HepG2 (cell line): Measurements from ENCODE around the gene FNDC3B. TPM values are rescaled to one million over a fixed set of nuclear protein-coding genes. Genes with fewer than 3 reads are reported as not detected.

ENCODE experiments used
- ATAC-seq: fragments of 200-7000 bp; cut with Tn5 transposase; 3 replicates; pipeline ENCODE4 v1.9.1; 2020; ENCODE audit warnings: mild to moderate bottlenecking, moderate library complexity
- BruUV-seq: library from RNA; stranded (reverse); fragments of 400-500 nt; replicated peaks from 2 replicates; lab custom pipeline; 2021; lab: Mats Ljungman, UMichigan
- CTCF ChIA-PET: fragments of 300-600 bp; formaldehyde crosslinking; extraction: SDS; loops from one replicate; lab custom pipeline; 2021; ENCODE audit warnings: low total read pairs, inconsistent platforms, low intra/inter-chr PET ratio; lab: Yijun Ruan, JAX
- POLR2A ChIA-PET: fragments of 350-600 bp; sonication (Branson Sonifier 250); formaldehyde crosslinking; loops from one replicate; lab custom pipeline; 2020; ENCODE audit warnings: antibody characterized with exemption, inconsistent platforms; lab: Yijun Ruan, JAX
- DNase-seq: peaks from one replicate; pipeline ENCODE4 v3.0.0-alpha.2; 2015; ENCODE audit warnings: low spot score
- FAIRE-seq: peaks from 3 replicates; lab custom pipeline; 2011; peaks lifted over from hg19 to GRCh38; lab: Jason Lieb, UNC
- H2AFZ ChIP-seq: one replicate; pipeline ENCODE4 v1.6.1; 2011; ENCODE audit warnings: low read length, inconsistent platforms
- H3K27ac ChIP-seq: fragments of 300-600 bp; 3 replicates; pipeline ENCODE4 v1.8.0; 2011; ENCODE audit warnings: mixed run types, mild to moderate bottlenecking, mixed read lengths, low read length, inconsistent platforms; ENCODE audit not compliant: insufficient read depth; ENCODE audit errors: extremely low read length
- H3K27me3 ChIP-seq, 2 experiments: fragments of 200-600 bp in 1 of 2; 2 replicates in 1 of 2; 3 replicates in 1 of 2; pipeline versions ENCODE4 v1.6.0 to v1.8.0; 2011; ENCODE audit warnings: low read length in 2 of 2, mild to moderate bottlenecking in 2 of 2, moderate library complexity in 2 of 2, inconsistent platforms in 1 of 2; ENCODE audit not compliant: insufficient read depth in 2 of 2, control insufficient read depth in 1 of 2
- H3K36me3 ChIP-seq, 2 experiments: fragments of 200-600 bp in 1 of 2; replicated peaks in 1 of 2; 2 replicates in 1 of 2; 3 replicates in 1 of 2; pipeline versions ENCODE4 v1.5.1 to v1.8.0; 2011; ENCODE audit warnings: low read length in 2 of 2, inconsistent platforms in 1 of 2; ENCODE audit not compliant: insufficient read depth in 2 of 2, control insufficient read depth in 1 of 2
- H3K4me1 ChIP-seq: 2 replicates; pipeline ENCODE4 v1.5.1; 2012; ENCODE audit warnings: low read length, inconsistent platforms; ENCODE audit not compliant: insufficient read depth
- H3K4me2 ChIP-seq: 2 replicates; pipeline ENCODE4 v1.6.0; 2011; ENCODE audit warnings: low read depth, low read length, inconsistent platforms
- H3K4me3 ChIP-seq, 3 experiments: fragments of 200-600 bp in 1 of 3; sonication (generic), shearing (Covaris generic) in 1 of 3; replicated peaks in 1 of 3; 2 replicates each; pipeline ENCODE4 v1.5.1; 2011 to 2016; ENCODE audit warnings: low read length in 3 of 3, inconsistent platforms in 2 of 3, low read depth in 2 of 3, mild to moderate bottlenecking in 2 of 3, control low read depth in 1 of 3, mixed read lengths in 1 of 3; ENCODE audit not compliant: insufficient read depth in 1 of 3
- H3K79me2 ChIP-seq: one replicate; pipeline ENCODE4 v1.6.1; 2011; ENCODE audit warnings: low read length, inconsistent platforms; ENCODE audit not compliant: insufficient read depth
- H3K9ac ChIP-seq: 2 replicates; pipeline ENCODE4 v1.6.0; 2011; ENCODE audit warnings: mild to moderate bottlenecking, low read depth, low read length, inconsistent platforms; ENCODE audit not compliant: insufficient read depth
- H3K9me3 ChIP-seq: 2 replicates; pipeline ENCODE4 v1.5.1; 2012; ENCODE audit warnings: mild to moderate bottlenecking, low read length
- H4K20me1 ChIP-seq: 2 replicates; pipeline ENCODE4 v1.6.0; 2011; ENCODE audit warnings: inconsistent platforms, mild to moderate bottlenecking, low read length, moderate library complexity; ENCODE audit not compliant: insufficient read depth
- FOXA1 ChIP-seq, 2 experiments: fragments of 450-650 bp in 1 of 2; sonication (generic) in 1 of 2; formaldehyde crosslinking in 1 of 2; IDR thresholded peaks; 2 replicates each; pipeline versions ENCODE4 v1.4.0 to v1.6.1; 2016 to 2020; ENCODE audit warnings: missing genetic modification reagents in 1 of 2
- NFKBIZ ChIP-seq: IDR thresholded peaks from 2 replicates; pipeline ENCODE4 v1.6.1; 2018; ENCODE audit warnings: missing genetic modification reagents, missing compliant biosample characterization
- NR3C1 ChIP-seq: sonication (generic); formaldehyde crosslinking; IDR thresholded peaks from 2 replicates; pipeline ENCODE4 v1.4.0; 2020; ENCODE audit warnings: missing genetic modification reagents
- POLR2AphosphoS2 ChIP-seq: IDR thresholded peaks from 2 replicates; pipeline ENCODE4 v1.6.1; 2011; ENCODE audit warnings: low read depth, low read length, improper control_type of control experiment
- PRMT3 ChIP-seq: sonication (generic); formaldehyde crosslinking; IDR thresholded peaks from 2 replicates; pipeline ENCODE4 v1.8.1; 2022; ENCODE audit warnings: low read depth, mild to moderate bottlenecking, moderate library complexity, missing genetic modification reagents, borderline replicate concordance
- RBM22 ChIP-seq: fragments of 200-400 bp; formaldehyde crosslinking; optimal IDR thresholded peaks from 2 replicates; pipeline ENCODE3; 2017; ENCODE audit warnings: mild to moderate bottlenecking, low read length, moderate library complexity
- TBX3 ChIP-seq: fragments of 450-650 bp; IDR thresholded peaks from 2 replicates; pipeline ENCODE4 v1.6.1; 2017; ENCODE audit warnings: antibody characterized with exemption, mild to moderate bottlenecking, inconsistent platforms, borderline replicate concordance
- TCF7 ChIP-seq: sonication (generic); IDR thresholded peaks from 2 replicates; pipeline ENCODE4 v1.6.1; 2016; ENCODE audit warnings: antibody characterized with exemption, low read depth
- TGIF2 ChIP-seq: IDR thresholded peaks from 2 replicates; pipeline ENCODE4 v1.6.1; 2016; ENCODE audit warnings: control low read depth, missing compliant biosample characterization
- ZMAT3 ChIP-seq: sonication (generic); formaldehyde crosslinking; conservative IDR thresholded peaks from 2 replicates; pipeline ENCODE4 v1.7.0; 2021; ENCODE audit warnings: missing genetic modification reagents
- ZNF30 ChIP-seq: sonication (generic); formaldehyde crosslinking; IDR thresholded peaks from 2 replicates; pipeline ENCODE4 v1.5.0; 2020; ENCODE audit warnings: mild to moderate bottlenecking, missing genetic modification reagents
- ZNF510 ChIP-seq: sonication (generic); formaldehyde crosslinking; IDR thresholded peaks from 2 replicates; pipeline ENCODE4 v1.4.0; 2020; ENCODE audit warnings: low read depth, mild to moderate bottlenecking, missing genetic modification reagents
- ZNF770 ChIP-seq: sonication (generic); formaldehyde crosslinking; IDR thresholded peaks from 2 replicates; pipeline ENCODE4 v1.5.0; 2020; ENCODE audit warnings: mild to moderate bottlenecking, missing genetic modification reagents
- ZNF878 ChIP-seq: sonication (generic); formaldehyde crosslinking; IDR thresholded peaks from 2 replicates; pipeline ENCODE4 v1.8.1; 2023; ENCODE audit warnings: mild to moderate bottlenecking, missing genetic modification reagents, moderate library complexity
- WGBS: methylation state at CpG from one replicate; pipeline ENCODE4 v1.1.6; 2017; ENCODE audit warnings: low lambda C conversion rate; 5-methylcytosine and 5-hydroxymethylcytosine counted together
- in situ Hi-C: cut with HindIII; loops from 2 replicates; pipeline ENCODE4 v1.10.0; 2017; ENCODE audit warnings: low pct_unique_long_range_greater_than_20kb; ENCODE audit not compliant: extremely low pct_ligation_motif_present
- intact Hi-C: fragments of 100-400 bp; cut with micrococcal nuclease; formaldehyde crosslinking; loops from one replicate; pipeline ENCODE4 v1.10.0; 2022; ENCODE audit not compliant: unreplicated experiment
- polyA plus RNA-seq, 8 experiments: library from polyadenylated mRNA; depleted of rRNA in 3 of 8; stranded (reverse) in 7 of 8; unstranded in 1 of 8; fragments of >200 nt; fragmentation: Illumina TruSeq in 4 of 8; extraction: Trizol in 4 of 8; gene quantifications; 2 replicates each; pipeline versions ENCODE4 v1.2.1 to v1.2.3, GENCODE V29; 2011 to 2016; ENCODE audit warnings: low read depth in 4 of 8, missing spikeins in 1 of 8, mixed read lengths in 1 of 8; ENCODE audit not compliant: insufficient read depth in 1 of 8
- total RNA-seq, 5 experiments: library from RNA; depleted of rRNA; stranded (reverse); fragments of >200 nt; fragmentation: Illumina TruSeq; extraction: Trizol; gene quantifications; 2 replicates each; pipeline ENCODE4 v1.2.3, GENCODE V29; 2016; ENCODE audit warnings: low read depth in 1 of 5
- TF ChIP-seq, protein P1 (sequence below): sonication (generic); formaldehyde crosslinking; conservative IDR thresholded peaks from 2 replicates; pipeline ENCODE4 v1.4.0; 2020; ENCODE audit warnings: mild to moderate bottlenecking, missing genetic modification reagents, moderate library complexity

FNDC3B gene
- total and polyA plus RNA-seq, 2 of the 13 experiments (the other 11 are each of a cell fraction or from before 2014, with no cell fraction given): 74.8 to 103 TPM

DNA sequence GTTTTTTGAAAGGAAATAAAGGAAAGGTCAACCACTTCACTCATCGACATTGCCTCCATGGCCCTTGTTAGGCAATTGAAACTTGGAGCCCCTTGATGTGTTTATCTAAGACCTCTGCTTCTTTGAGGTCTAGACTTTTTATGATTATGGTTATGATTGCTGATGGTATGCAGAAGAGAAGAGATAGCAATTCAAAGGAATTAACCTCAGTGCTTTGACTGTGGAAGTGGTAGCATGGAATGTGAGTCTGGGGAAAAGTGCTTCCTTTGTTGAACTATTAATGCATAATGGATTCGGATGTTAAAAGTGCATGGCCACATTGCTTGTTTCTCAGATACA, 46.1 kb downstream of the FNDC3B start:
- Histone ChIP-seq H3K9me3 (no peaks in the 10 kb centered on the region), H3K79me2 (peaks cover 100% of the 10 kb centered on the region), H3K9ac (no peak overlapping the region), H4K20me1 (peaks cover 93% of the 10 kb centered on the region), H3K27me3 (no peaks in the 10 kb centered on the region), H3K4me1 (peaks cover 100% of the 10 kb centered on the region), H3K4me2 (no peak overlapping the region), H3K27ac (peak overlapping the region; percentile 66), H2AFZ (no peak overlapping the region), H3K36me3 (peaks cover 6 to 10% of the 10 kb centered on the region in 2 experiments; a peak in 4 of 5 replicates), H3K4me3 (no peak overlapping the region)
- no peak for TF ChIP-seq TBX3
- no peak for TF ChIP-seq ZMAT3 (CRISPR knock-in tag)
- no peak for TF ChIP-seq ZNF878 (CRISPR knock-in tag)
- no peak for TF ChIP-seq PRMT3 (CRISPR knock-in tag)
- TF ChIP-seq ZNF510 (CRISPR knock-in tag): no peak
- no peak for TF ChIP-seq TCF7
- TF ChIP-seq ZNF30: no peak
- TF ChIP-seq POLR2AphosphoS2: 0 out of 2 replicates have a peak, but pooled peaks have one; percentile 8
- peak; percentile 3 for TF ChIP-seq RBM22
- TF ChIP-seq NFKBIZ (CRISPR knock-in tag): no peak
- TF ChIP-seq TGIF2 (CRISPR knock-in tag): no peak
- 89% methylated on average over 2 of the region's 2 CpGs for WGBS
- no TSS peak for BruUV-seq
- POLR2A ChIA-PET: interaction anchor here (1.8 kb wide), 1 partner anchor 42 kb away, joined by 5 read pairs; no protein-coding TSS in a partner anchor
- CTCF ChIA-PET: no interaction called here
- FAIRE-seq (no peak), ATAC-seq (no peak), DNase-seq (no peak)
- intact Hi-C loops (no loop called here), in situ Hi-C loops (no loop called here)

GRCh38 chr3:172086071-172086470, 46.7 kb downstream of the FNDC3B start:
- peaks cover 6 to 10% of the 10 kb centered on the region in 2 experiments; a peak in 4 of 5 replicates for H3K36me3 ChIP-seq
- CTCF ChIA-PET: no interaction called here
- POLR2A ChIA-PET: no interaction called here
- H3K79me2 ChIP-seq: peaks cover 100% of the 10 kb centered on the region
- no peaks in the 10 kb centered on the region for H3K9me3 ChIP-seq
- no peak overlapping the region for H3K4me3 ChIP-seq
- ATAC-seq: no peak
- DNase-seq: no peak
- FAIRE-seq: no peak
- H2AFZ ChIP-seq: no peak overlapping the region
- 100% methylated on average over 1 of the region's 1 CpG for WGBS
- BruUV-seq: no TSS peak
- peak overlapping the region; percentile 66 for H3K27ac ChIP-seq
- H3K9ac ChIP-seq: no peak overlapping the region
- in situ Hi-C loops: no loop called here
- no peak overlapping the region for H3K4me2 ChIP-seq
- H4K20me1 ChIP-seq: peaks cover 93% of the 10 kb centered on the region
- intact Hi-C loops: no loop called here
- peaks cover 100% of the 10 kb centered on the region for H3K4me1 ChIP-seq
- H3K27me3 ChIP-seq: no peaks in the 10 kb centered on the region
- TF ChIP-seq, protein P1, sequence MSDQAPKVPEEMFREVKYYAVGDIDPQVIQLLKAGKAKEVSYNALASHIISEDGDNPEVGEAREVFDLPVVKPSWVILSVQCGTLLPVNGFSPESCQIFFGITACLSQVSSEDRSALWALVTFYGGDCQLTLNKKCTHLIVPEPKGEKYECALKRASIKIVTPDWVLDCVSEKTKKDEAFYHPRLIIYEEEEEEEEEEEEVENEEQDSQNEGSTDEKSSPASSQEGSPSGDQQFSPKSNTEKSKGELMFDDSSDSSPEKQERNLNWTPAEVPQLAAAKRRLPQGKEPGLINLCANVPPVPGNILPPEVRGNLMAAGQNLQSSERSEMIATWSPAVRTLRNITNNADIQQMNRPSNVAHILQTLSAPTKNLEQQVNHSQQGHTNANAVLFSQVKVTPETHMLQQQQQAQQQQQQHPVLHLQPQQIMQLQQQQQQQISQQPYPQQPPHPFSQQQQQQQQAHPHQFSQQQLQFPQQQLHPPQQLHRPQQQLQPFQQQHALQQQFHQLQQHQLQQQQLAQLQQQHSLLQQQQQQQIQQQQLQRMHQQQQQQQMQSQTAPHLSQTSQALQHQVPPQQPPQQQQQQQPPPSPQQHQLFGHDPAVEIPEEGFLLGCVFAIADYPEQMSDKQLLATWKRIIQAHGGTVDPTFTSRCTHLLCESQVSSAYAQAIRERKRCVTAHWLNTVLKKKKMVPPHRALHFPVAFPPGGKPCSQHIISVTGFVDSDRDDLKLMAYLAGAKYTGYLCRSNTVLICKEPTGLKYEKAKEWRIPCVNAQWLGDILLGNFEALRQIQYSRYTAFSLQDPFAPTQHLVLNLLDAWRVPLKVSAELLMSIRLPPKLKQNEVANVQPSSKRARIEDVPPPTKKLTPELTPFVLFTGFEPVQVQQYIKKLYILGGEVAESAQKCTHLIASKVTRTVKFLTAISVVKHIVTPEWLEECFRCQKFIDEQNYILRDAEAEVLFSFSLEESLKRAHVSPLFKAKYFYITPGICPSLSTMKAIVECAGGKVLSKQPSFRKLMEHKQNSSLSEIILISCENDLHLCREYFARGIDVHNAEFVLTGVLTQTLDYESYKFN (CRISPR knock-in tag): no peak
- TF ChIP-seq FOXA1 (IDR thresholded peaks at IDR 0.05) (no peak), FOXA1 (CRISPR knock-in tag; IDR thresholded peaks at IDR 0.05) (no peak), POLR2AphosphoS2 (0 out of 2 replicates have a peak, but pooled peaks have one; percentile 18), NR3C1 (CRISPR knock-in tag) (no peak), ZNF770 (CRISPR knock-in tag) (peak; percentile 91)
